Keratinocyte (primary cell): ENCODE measurements around the gene NAPA. TPM values are rescaled to one million over a fixed set of nuclear protein-coding genes. Genes with fewer than 3 reads are reported as not detected.

ENCODE experiments used
- DNase-seq: peaks from one replicate; pipeline ENCODE4 v3.0.0-alpha.2; 2011; ENCODE audit warnings: low read depth, missing footprints, low spot score
- FAIRE-seq: peaks from 2 replicates; lab custom pipeline; 2011; peaks lifted over from hg19 to GRCh38; lab: Jason Lieb, UNC
- H2AFZ ChIP-seq: 2 replicates; pipeline ENCODE4 v1.6.0; 2012; ENCODE audit warnings: low read length, control low read depth, inconsistent platforms; ENCODE audit not compliant: control insufficient read depth
- H3K27ac ChIP-seq: 2 replicates; pipeline ENCODE4 v1.5.1; 2011; ENCODE audit warnings: low read length; ENCODE audit not compliant: control insufficient read depth, insufficient read depth
- H3K27me3 ChIP-seq: 3 replicates; pipeline ENCODE4 v1.6.0; 2011; ENCODE audit warnings: low read length; ENCODE audit not compliant: control insufficient read depth, insufficient read depth; ENCODE audit errors: extremely low read depth
- H3K36me3 ChIP-seq, 2 experiments: 2 replicates in 1 of 2; 3 replicates in 1 of 2; pipeline ENCODE4 v1.5.1; 2011; ENCODE audit warnings: low read length in 2 of 2, mild to moderate bottlenecking in 1 of 2; ENCODE audit not compliant: control insufficient read depth in 2 of 2, insufficient read depth in 2 of 2; ENCODE audit errors: extremely low read depth in 1 of 2
- H3K4me1 ChIP-seq: 3 replicates; pipeline ENCODE4 v1.5.1; 2011; ENCODE audit warnings: low read length; ENCODE audit not compliant: control insufficient read depth, insufficient read depth; ENCODE audit errors: extremely low read depth
- H3K4me2 ChIP-seq: 3 replicates; pipeline ENCODE4 v1.6.0; 2011; ENCODE audit warnings: low read depth, low read length; ENCODE audit not compliant: control insufficient read depth, insufficient read depth; ENCODE audit errors: extremely low read depth
- H3K4me3 ChIP-seq, 3 experiments: fragments of 200-600 bp in 1 of 3; sonication (generic) in 1 of 3; 2 replicates in 2 of 3; 3 replicates in 1 of 3; pipeline ENCODE4 v1.5.1; 2011 to 2016; ENCODE audit warnings: low read length in 3 of 3, mild to moderate bottlenecking in 3 of 3, control low read depth in 2 of 3, inconsistent platforms in 1 of 3, low read depth in 1 of 3, mixed read lengths in 1 of 3, mixed run types in 1 of 3, moderate library complexity in 1 of 3; ENCODE audit not compliant: control insufficient read depth in 2 of 3, insufficient read depth in 2 of 3; ENCODE audit errors: extremely low read depth in 1 of 3
- H3K79me2 ChIP-seq: 2 replicates; pipeline ENCODE4 v1.6.0; 2012; ENCODE audit warnings: low read length; ENCODE audit not compliant: control insufficient read depth, insufficient read depth
- H3K9ac ChIP-seq: 3 replicates; pipeline ENCODE4 v1.6.0; 2011; ENCODE audit warnings: low read length; ENCODE audit not compliant: control insufficient read depth, insufficient read depth; ENCODE audit errors: extremely low read depth
- H3K9me1 ChIP-seq: 3 replicates; pipeline ENCODE4 v1.6.0; 2011; ENCODE audit warnings: low read length; ENCODE audit not compliant: control insufficient read depth, insufficient read depth; ENCODE audit errors: extremely low read depth
- H3K9me3 ChIP-seq: 2 replicates; pipeline ENCODE4 v1.5.1; 2012; ENCODE audit warnings: low read depth, low read length; ENCODE audit not compliant: control insufficient read depth
- H4K20me1 ChIP-seq: 3 replicates; pipeline ENCODE4 v1.6.0; 2011; ENCODE audit warnings: low read length; ENCODE audit not compliant: control insufficient read depth, insufficient read depth; ENCODE audit errors: extremely low read depth
- EZH2 ChIP-seq: IDR thresholded peaks from one replicate; pipeline ENCODE4 v1.6.1; 2012; ENCODE audit warnings: inconsistent platforms, mild to moderate bottlenecking, low read length, moderate library complexity
- dilution Hi-C: fragments of 300-500 bp; cut with MboI; formaldehyde crosslinking; loops from one replicate; pipeline ENCODE4 v1.7.0; 2020; ENCODE audit warnings: low sequenced_read_pairs; ENCODE audit not compliant: extremely low pct_ligation_motif_present
- polyA plus RNA-seq, 5 experiments: library from polyadenylated mRNA; depleted of rRNA in 3 of 5; stranded (reverse) in 3 of 5; stranded (forward) in 1 of 5; unstranded in 1 of 5; fragments of >200 nt; gene quantifications; 1 replicate in 1 of 5; 2 replicates in 3 of 5; 3 replicates in 1 of 5; pipeline versions ENCODE4 v1.2.1 to v1.2.3, GENCODE V29; 2011 to 2012; ENCODE audit warnings: missing spikeins in 2 of 5, low read depth in 1 of 5, low replicate concordance in 1 of 5
- TF ChIP-seq, protein P1 (sequence below), 3 experiments: IDR thresholded peaks in 1 of 3; conservative IDR thresholded peaks in 1 of 3; optimal IDR thresholded peaks in 1 of 3; 2 replicates in 2 of 3; 3 replicates in 1 of 3; pipeline versions ENCODE3 to v1.5.1; 2011; ENCODE audit warnings: low read length in 3 of 3, mild to moderate bottlenecking in 3 of 3, moderate library complexity in 2 of 3, control low read depth in 1 of 3, inconsistent platforms in 1 of 3; ENCODE audit not compliant: insufficient read depth in 2 of 3; ENCODE audit errors: extremely low read depth in 1 of 3

Gene NAPA
- polyA plus RNA-seq, 1 donor (not counting 4 experiments of a cell fraction or from before 2014, with no cell fraction given), result 89.0 TPM

DNA sequence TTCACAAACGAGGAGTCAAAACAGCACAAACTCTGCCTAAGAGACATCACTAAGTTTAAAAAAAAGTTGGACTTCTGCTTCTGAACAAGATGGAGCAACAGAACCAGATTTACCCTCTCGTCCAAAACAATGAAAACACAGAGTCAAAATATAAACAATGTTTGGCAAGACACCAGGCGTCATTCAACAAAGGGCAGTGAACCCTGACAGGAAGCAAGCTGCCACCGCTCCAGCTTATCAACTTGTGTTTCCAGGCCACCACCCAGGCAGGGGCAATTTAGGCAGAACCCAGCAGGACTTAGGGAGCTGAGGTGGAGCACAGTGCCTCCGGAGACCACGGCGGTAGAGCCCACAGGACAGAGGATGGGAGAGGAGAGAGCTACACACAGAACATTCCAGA lies 8.6 kb upstream of the NAPA start:
- Histone ChIP-seq H3K9me1 (no peaks in the 10 kb centered on the region), H3K9ac (no peak overlapping the region), H3K27ac (no peak overlapping the region), H3K9me3 (no peaks in the 10 kb centered on the region), H3K4me3 (no peak overlapping the region), H2AFZ (no peak overlapping the region), H3K79me2 (no peaks in the 10 kb centered on the region), H3K4me1 (no peaks in the 10 kb centered on the region), H3K4me2 (no peak overlapping the region), H3K36me3 (no peaks in the 10 kb centered on the region), H3K27me3 (peaks cover 16% of the 10 kb centered on the region), H4K20me1 (no peaks in the 10 kb centered on the region)
- FAIRE-seq (no peak), DNase-seq (no peak)
- TF ChIP-seq, protein P1, sequence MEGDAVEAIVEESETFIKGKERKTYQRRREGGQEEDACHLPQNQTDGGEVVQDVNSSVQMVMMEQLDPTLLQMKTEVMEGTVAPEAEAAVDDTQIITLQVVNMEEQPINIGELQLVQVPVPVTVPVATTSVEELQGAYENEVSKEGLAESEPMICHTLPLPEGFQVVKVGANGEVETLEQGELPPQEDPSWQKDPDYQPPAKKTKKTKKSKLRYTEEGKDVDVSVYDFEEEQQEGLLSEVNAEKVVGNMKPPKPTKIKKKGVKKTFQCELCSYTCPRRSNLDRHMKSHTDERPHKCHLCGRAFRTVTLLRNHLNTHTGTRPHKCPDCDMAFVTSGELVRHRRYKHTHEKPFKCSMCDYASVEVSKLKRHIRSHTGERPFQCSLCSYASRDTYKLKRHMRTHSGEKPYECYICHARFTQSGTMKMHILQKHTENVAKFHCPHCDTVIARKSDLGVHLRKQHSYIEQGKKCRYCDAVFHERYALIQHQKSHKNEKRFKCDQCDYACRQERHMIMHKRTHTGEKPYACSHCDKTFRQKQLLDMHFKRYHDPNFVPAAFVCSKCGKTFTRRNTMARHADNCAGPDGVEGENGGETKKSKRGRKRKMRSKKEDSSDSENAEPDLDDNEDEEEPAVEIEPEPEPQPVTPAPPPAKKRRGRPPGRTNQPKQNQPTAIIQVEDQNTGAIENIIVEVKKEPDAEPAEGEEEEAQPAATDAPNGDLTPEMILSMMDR (optimal IDR thresholded peaks at IDR 0.05 in 1 of 3, IDR thresholded peaks at IDR 0.05 in 1 of 3, conservative IDR thresholded peaks at IDR 0.05 in 1 of 3; ENCODE audit: extremely low read depth in 1 of 3, insufficient read depth in 2 of 3, low read length in 3 of 3), result no peak
- no peak for TF ChIP-seq EZH2
- dilution Hi-C loops, result no loop called here

DNA sequence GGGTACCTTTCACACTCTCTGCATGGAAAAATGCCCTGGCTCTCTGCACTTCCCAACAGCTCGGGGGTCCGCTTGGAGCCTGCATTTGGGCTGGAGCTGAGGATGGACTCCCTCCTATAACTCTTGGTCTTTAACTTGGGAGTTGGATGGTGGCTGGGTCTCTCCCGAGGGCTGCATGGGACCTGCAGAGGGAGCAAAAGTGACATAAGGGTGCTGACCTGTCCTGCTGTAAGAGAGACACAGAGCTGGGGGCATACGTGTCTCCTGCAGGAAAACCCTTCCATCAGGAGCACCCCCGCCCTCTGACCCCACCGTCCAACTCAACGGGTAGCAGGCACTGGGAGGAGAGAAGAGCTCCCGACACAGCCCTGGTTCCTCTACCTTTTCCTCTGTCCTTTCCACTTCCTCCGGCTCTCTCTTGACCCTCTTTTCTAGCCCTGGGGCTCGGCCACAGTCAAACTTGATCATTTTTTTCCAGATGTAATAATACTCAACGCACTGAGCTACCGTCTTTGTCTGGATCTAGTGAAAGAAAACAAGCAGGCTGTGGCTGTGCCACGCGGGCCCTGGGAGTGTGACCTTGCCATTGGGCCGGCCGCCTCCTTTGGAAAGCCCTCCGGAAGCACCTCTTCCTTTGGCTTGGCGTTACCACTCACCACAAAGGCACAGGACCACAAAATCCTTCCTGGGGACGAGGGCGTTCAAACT lies 6.8 kb upstream of the NAPA start:
- no peak for FAIRE-seq

More for the DNA sequence above, 6.8 kb upstream of the NAPA start:
- Histone ChIP-seq H3K79me2 (no peaks in the 10 kb centered on the region), H3K9me1 (no peaks in the 10 kb centered on the region), H3K27ac (no peak overlapping the region), H2AFZ (no peak overlapping the region), H3K4me2 (no peak overlapping the region), H3K36me3 (no peaks in the 10 kb centered on the region), H4K20me1 (no peaks in the 10 kb centered on the region), H3K9me3 (no peaks in the 10 kb centered on the region), H3K4me3 (no peak overlapping the region), H3K4me1 (peaks cover 4% of the 10 kb centered on the region), H3K9ac (no peak overlapping the region), H3K27me3 (peaks cover 14% of the 10 kb centered on the region)
- TF ChIP-seq, protein P1 (optimal IDR thresholded peaks at IDR 0.05 in 1 of 3, IDR thresholded peaks at IDR 0.05 in 1 of 3, conservative IDR thresholded peaks at IDR 0.05 in 1 of 3; ENCODE audit: extremely low read depth in 1 of 3, insufficient read depth in 2 of 3, low read length in 3 of 3), result no peak
- no peak for TF ChIP-seq EZH2
- no peak for DNase-seq
- dilution Hi-C loops, result no loop called here
